Neural cell (in vitro differentiated cells): ENCODE data around the gene PGBD1.

Source experiments
- CTCF ChIP-seq: fragments of 450-650 bp; IDR thresholded peaks from 2 replicates; pipeline ENCODE4 v1.5.1; 2014; ENCODE audit warnings: antibody characterized with exemption, mild to moderate bottlenecking, moderate library complexity; ENCODE audit not compliant: poor library complexity, severe bottlenecking
- REST ChIP-seq: IDR thresholded peaks from 2 replicates; pipeline ENCODE4 v1.6.1; 2012; ENCODE audit warnings: borderline replicate concordance
- SMC3 ChIP-seq: fragments of 450-650 bp; conservative IDR thresholded peaks from 2 replicates; pipeline ENCODE4 v1.6.1; 2014; ENCODE audit warnings: antibody characterized with exemption, mild to moderate bottlenecking, moderate library complexity; ENCODE audit not compliant: poor library complexity

DNA sequence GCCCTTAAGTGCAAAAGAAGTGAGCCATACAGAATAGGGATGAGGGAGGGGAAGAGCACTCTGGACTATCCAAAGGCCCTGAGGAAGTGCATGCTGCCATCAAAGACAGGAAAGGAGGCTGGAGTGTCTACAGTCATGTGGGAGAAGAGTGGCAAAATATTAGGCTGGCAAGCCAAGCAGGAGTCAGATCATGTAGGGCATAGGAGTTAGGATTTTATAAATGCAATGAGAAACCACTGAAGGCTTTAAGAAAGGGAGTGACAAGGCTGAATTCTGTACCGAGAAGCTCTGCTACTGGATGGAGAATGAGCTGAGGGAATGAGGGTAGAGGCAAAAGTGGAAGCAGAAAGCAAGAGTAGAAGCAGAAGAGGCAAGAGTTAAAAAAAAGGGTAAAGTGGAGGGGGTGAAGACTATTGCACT, 52.2 kb downstream of the PGBD1 start:
- TF ChIP-seq CTCF = no peak
- no peak for TF ChIP-seq SMC3
- TF ChIP-seq REST = no peak
